K562 (cell line): Measurements from ENCODE around the gene SLC25A45. TPM values are rescaled to one million over a fixed set of nuclear protein-coding genes. Genes with fewer than 3 reads are reported as not detected.

Experiments
- CBX3 ChIP-seq, 2 experiments: IDR thresholded peaks; 1 replicate in 1 of 2; 2 replicates in 1 of 2; pipeline ENCODE4 v1.6.1; 2012; ENCODE audit warnings: inconsistent platforms in 2 of 2, low read length in 2 of 2, borderline replicate concordance in 1 of 2, control low read depth in 1 of 2
- EP400 ChIP-seq: fragments of 450-650 bp; IDR thresholded peaks from 2 replicates; pipeline ENCODE4 v1.6.1; 2017; ENCODE audit warnings: antibody characterized with exemption, mild to moderate bottlenecking, moderate library complexity
- ETV5 ChIP-seq: sonication (generic); formaldehyde crosslinking; IDR thresholded peaks from 2 replicates; pipeline ENCODE4 v1.4.0; 2020; ENCODE audit warnings: low read depth, mild to moderate bottlenecking, missing genetic modification reagents
- HLTF ChIP-seq: fragments of 450-650 bp; IDR thresholded peaks from 2 replicates; pipeline ENCODE4 v1.6.1; 2016
- HNRNPUL1 ChIP-seq: fragments of 200-400 bp; formaldehyde crosslinking; IDR thresholded peaks from 2 replicates; pipeline ENCODE4 v1.6.1; 2017; ENCODE audit warnings: low read length
- KLF6 ChIP-seq: fragments of 250-450 bp; sonication (Bioruptor Pico); IDR thresholded peaks from 2 replicates; pipeline ENCODE4 v1.4.0; 2020; ENCODE audit warnings: mild to moderate bottlenecking, moderate library complexity, borderline replicate concordance
- LARP7 ChIP-seq: fragments of 450-650 bp; IDR thresholded peaks from 2 replicates; pipeline ENCODE4 v1.6.1; 2016
- MAFG ChIP-seq: fragments of 450-650 bp; conservative IDR thresholded peaks from 2 replicates; pipeline ENCODE4 v1.6.1; 2016; ENCODE audit warnings: missing genetic modification characterization, missing compliant biosample characterization
- MEIS2 ChIP-seq: fragments of 450-650 bp; IDR thresholded peaks from 2 replicates; pipeline ENCODE4 v1.6.1; 2014; ENCODE audit warnings: mild to moderate bottlenecking; ENCODE audit not compliant: partially characterized antibody
- NFIC ChIP-seq: fragments of 450-650 bp; IDR thresholded peaks from 2 replicates; pipeline ENCODE4 v1.6.1; 2017; ENCODE audit warnings: mild to moderate bottlenecking, inconsistent platforms
- OTX1 ChIP-seq: fragments of 450-650 bp; formaldehyde crosslinking; IDR thresholded peaks from 2 replicates; pipeline ENCODE4 v1.4.0; 2022; ENCODE audit warnings: mild to moderate bottlenecking
- SMAD3 ChIP-seq: fragments of 450-650 bp; formaldehyde crosslinking; conservative IDR thresholded peaks from 2 replicates; pipeline ENCODE4 v1.4.0; 2020; ENCODE audit warnings: mild to moderate bottlenecking
- SMAD4 ChIP-seq: fragments of 250-450 bp; sonication (Bioruptor Pico); conservative IDR thresholded peaks from 2 replicates; pipeline ENCODE4 v1.8.0; 2021; ENCODE audit warnings: inconsistent platforms, mild to moderate bottlenecking, moderate library complexity
- SPI1 ChIP-seq: IDR thresholded peaks from 2 replicates; pipeline ENCODE4 v1.6.1; 2011; ENCODE audit warnings: low read depth, low read length, control low read depth, borderline replicate concordance
- TEAD4 ChIP-seq, 2 experiments: sonication (generic) in 1 of 2; formaldehyde crosslinking in 1 of 2; IDR thresholded peaks; 2 replicates each; pipeline versions ENCODE4 v1.6.1 to v1.8.0; 2012 to 2022; ENCODE audit warnings: borderline replicate concordance in 1 of 2, inconsistent platforms in 1 of 2, low read length in 1 of 2, mild to moderate bottlenecking in 1 of 2, missing genetic modification reagents in 1 of 2
- ZNF217 ChIP-seq: sonication (generic); formaldehyde crosslinking; IDR thresholded peaks from 2 replicates; pipeline ENCODE4 v1.8.0; 2022; ENCODE audit warnings: mild to moderate bottlenecking, missing genetic modification reagents
- polyA plus RNA-seq, 8 experiments: library from polyadenylated mRNA; depleted of rRNA in 4 of 8; stranded (reverse) in 5 of 8; unstranded in 3 of 8; fragments of >200 nt; fragmentation: Nextera tagmentation in 2 of 8; fragmentation: Illumina TruSeq in 1 of 8; extraction: Ambion mirVana in 2 of 8; extraction: Trizol in 1 of 8; gene quantifications; 2 replicates each; pipeline versions ENCODE4 v1.2.1 to v1.2.3, GENCODE V29; 2011 to 2014; ENCODE audit warnings: inconsistent platforms in 1 of 8, missing spikeins in 1 of 8
- total RNA-seq, 7 experiments: library from RNA; depleted of rRNA in 6 of 7; stranded (reverse); fragments of >200 nt in 6 of 7; fragmentation: Illumina TruSeq in 2 of 7; extraction: Trizol in 2 of 7; gene quantifications; 2 replicates each; pipeline versions ENCODE4 v1.2.1 to v1.2.3, GENCODE V29; 2011 to 2021; ENCODE audit warnings: low replicate concordance in 1 of 7
- TF ChIP-seq, protein P1 (sequence below): fragments of 450-650 bp; IDR thresholded peaks from 2 replicates; pipeline ENCODE4 v1.6.1; 2018; ENCODE audit not compliant: partially characterized antibody
- TF ChIP-seq, protein P2 (sequence below), 2 experiments: fragments of 450-650 bp in 1 of 2; sonication (generic) in 1 of 2; formaldehyde crosslinking; conservative IDR thresholded peaks; 2 replicates each; pipeline versions ENCODE4 v1.4.0 to v1.8.1; 2020 to 2022; ENCODE audit warnings: mild to moderate bottlenecking in 1 of 2, missing genetic modification reagents in 1 of 2
- TF ChIP-seq, protein P3 (sequence below): fragments of 450-650 bp; IDR thresholded peaks from 2 replicates; pipeline ENCODE4 v1.6.1; 2016; ENCODE audit warnings: borderline replicate concordance
- TF ChIP-seq, protein P4 (sequence below): IDR thresholded peaks from 2 replicates; pipeline ENCODE4 v1.6.1; 2012; ENCODE audit warnings: low read depth, low read length, improper control_type of control experiment, borderline replicate concordance

Gene SLC25A45
- total and polyA plus RNA-seq, 9 of the 15 experiments (the other 6 are each of a cell fraction or from before 2014, with no cell fraction given): 0.15 to 2.3 (median 0.68) TPM

DNA sequence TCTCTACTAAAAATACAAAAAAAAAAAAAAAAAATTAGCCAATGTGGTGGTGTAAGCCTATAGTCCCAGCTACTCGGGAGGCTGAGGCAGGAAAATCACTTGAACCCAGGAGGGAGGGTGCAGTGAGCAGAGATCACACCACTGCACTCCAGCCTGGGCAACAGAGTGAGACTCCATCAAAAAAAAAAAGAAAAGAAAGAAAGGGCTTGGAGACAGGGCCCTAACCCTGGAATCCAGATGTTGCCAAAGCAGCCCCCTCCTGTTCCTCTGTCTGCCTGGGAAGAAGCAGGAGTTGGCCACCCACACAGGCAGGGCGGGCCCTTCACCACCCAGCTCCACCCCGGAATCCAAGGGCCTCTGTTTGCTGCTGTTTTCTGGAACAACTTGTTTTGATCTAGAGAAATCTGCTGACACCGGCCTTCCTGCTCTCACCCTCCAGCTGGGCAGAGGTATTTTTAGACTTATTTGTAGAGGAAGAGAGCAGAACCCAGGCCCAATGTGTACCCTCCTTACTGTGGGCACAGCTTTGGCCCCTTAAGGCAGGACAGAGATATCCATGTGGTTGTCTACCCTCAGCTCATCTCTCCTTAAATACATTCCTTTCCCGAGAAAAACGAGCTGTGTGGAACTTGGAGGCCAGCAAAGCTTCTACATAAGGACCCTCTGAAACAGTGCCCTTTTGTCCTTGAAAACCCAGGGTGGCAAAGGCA lies 37.5 kb upstream of the SLC25A45 start (continued):
- TF ChIP-seq, protein P1, sequence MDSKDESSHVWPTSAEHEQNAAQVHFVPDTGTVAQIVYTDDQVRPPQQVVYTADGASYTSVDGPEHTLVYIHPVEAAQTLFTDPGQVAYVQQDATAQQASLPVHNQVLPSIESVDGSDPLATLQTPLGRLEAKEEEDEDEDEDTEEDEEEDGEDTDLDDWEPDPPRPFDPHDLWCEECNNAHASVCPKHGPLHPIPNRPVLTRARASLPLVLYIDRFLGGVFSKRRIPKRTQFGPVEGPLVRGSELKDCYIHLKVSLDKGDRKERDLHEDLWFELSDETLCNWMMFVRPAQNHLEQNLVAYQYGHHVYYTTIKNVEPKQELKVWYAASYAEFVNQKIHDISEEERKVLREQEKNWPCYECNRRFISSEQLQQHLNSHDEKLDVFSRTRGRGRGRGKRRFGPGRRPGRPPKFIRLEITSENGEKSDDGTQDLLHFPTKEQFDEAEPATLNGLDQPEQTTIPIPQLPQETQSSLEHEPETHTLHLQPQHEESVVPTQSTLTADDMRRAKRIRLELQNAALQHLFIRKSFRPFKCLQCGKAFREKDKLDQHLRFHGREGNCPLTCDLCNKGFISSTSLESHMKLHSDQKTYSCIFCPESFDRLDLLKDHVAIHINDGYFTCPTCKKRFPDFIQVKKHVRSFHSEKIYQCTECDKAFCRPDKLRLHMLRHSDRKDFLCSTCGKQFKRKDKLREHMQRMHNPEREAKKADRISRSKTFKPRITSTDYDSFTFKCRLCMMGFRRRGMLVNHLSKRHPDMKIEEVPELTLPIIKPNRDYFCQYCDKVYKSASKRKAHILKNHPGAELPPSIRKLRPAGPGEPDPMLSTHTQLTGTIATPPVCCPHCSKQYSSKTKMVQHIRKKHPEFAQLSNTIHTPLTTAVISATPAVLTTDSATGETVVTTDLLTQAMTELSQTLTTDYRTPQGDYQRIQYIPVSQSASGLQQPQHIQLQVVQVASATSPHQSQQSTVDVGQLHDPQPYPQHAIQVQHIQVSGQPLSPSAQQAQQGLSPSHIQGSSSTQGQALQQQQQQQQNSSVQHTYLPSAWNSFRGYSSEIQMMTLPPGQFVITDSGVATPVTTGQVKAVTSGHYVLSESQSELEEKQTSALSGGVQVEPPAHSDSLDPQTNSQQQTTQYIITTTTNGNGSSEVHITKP: peak; percentile 15
- TF ChIP-seq MAFG (tag): peak; percentile 93
- 0 out of 2 replicates have a peak, but pooled peaks have one; percentile 64 for TF ChIP-seq HLTF
- TF ChIP-seq SMAD4: peak; percentile 70
- TF ChIP-seq KLF6 (CRISPR knock-in tag): peak; percentile 41; the same call in 1 of the 2 replicates
- TF ChIP-seq HNRNPUL1: no peak
- TF ChIP-seq CBX3 (IDR thresholded peaks at IDR 0.05; ENCODE audit: borderline replicate concordance in 1 of 2, low read length in 2 of 2): no peak; a peak in 1 of 3 replicates
- no peak for TF ChIP-seq ZNF217
- TF ChIP-seq SMAD3: no peak; the same call in 1 of the 2 replicates
- TF ChIP-seq TEAD4 (IDR thresholded peaks at IDR 0.05; ENCODE audit: low read length): peak; percentile 29; the same call in 1 of the 2 replicates
- no peak for TF ChIP-seq TEAD4 (CRISPR knock-in tag; IDR thresholded peaks at IDR 0.05; ENCODE audit: borderline replicate concordance)
- 0 out of 2 replicates have a peak, but pooled peaks have one; percentile 69 for TF ChIP-seq LARP7
- peak; percentile 1; the same call in 1 of the 2 replicates for TF ChIP-seq SPI1
- TF ChIP-seq, protein P2, sequence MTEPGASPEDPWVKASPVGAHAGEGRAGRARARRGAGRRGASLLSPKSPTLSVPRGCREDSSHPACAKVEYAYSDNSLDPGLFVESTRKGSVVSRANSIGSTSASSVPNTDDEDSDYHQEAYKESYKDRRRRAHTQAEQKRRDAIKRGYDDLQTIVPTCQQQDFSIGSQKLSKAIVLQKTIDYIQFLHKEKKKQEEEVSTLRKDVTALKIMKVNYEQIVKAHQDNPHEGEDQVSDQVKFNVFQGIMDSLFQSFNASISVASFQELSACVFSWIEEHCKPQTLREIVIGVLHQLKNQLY (CRISPR knock-in tag; conservative IDR thresholded peaks at IDR 0.05): no peak
- peak; percentile 13 for TF ChIP-seq MEIS2
- TF ChIP-seq, protein P3, sequence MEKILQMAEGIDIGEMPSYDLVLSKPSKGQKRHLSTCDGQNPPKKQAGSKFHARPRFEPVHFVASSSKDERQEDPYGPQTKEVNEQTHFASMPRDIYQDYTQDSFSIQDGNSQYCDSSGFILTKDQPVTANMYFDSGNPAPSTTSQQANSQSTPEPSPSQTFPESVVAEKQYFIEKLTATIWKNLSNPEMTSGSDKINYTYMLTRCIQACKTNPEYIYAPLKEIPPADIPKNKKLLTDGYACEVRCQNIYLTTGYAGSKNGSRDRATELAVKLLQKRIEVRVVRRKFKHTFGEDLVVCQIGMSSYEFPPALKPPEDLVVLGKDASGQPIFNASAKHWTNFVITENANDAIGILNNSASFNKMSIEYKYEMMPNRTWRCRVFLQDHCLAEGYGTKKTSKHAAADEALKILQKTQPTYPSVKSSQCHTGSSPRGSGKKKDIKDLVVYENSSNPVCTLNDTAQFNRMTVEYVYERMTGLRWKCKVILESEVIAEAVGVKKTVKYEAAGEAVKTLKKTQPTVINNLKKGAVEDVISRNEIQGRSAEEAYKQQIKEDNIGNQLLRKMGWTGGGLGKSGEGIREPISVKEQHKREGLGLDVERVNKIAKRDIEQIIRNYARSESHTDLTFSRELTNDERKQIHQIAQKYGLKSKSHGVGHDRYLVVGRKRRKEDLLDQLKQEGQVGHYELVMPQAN: no peak
- TF ChIP-seq, protein P4, sequence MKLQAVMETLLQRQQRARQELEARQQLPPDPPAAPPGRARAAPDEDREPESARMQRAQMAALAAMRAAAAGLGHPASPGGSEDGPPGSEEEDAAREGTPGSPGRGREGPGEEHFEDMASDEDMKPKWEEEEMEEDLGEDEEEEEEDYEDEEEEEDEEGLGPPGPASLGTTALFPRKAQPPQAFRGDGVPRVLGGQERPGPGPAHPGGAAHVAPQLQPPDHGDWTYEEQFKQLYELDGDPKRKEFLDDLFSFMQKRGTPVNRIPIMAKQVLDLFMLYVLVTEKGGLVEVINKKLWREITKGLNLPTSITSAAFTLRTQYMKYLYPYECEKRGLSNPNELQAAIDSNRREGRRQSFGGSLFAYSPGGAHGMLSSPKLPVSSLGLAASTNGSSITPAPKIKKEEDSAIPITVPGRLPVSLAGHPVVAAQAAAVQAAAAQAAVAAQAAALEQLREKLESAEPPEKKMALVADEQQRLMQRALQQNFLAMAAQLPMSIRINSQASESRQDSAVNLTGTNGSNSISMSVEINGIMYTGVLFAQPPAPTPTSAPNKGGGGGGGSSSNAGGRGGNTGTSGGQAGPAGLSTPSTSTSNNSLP: no peak
- peak; percentile 36; the same call in 1 of the 2 replicates for TF ChIP-seq ETV5 (CRISPR knock-in tag)
- no peak for TF ChIP-seq OTX1 (CRISPR knock-in tag)
- TF ChIP-seq NFIC: peak; percentile 46; the same call in 1 of the 2 replicates
- no peak for TF ChIP-seq EP400
